Muscle of arm (tissue), 12 donors: Measurements from ENCODE around the gene CECR2. TPM values are rescaled to one million over a fixed set of nuclear protein-coding genes. Genes with fewer than 3 reads are reported as not detected.
A peak's percentile ranks its signal among the peaks of the same experiment; 100 is the strongest.

Experiments used
- DNase-seq: peaks from one replicate; pipeline ENCODE4 v3.0.0-alpha.2; 2013
- polyA plus RNA-seq, 12 donors: library from polyadenylated mRNA; unstranded; fragments of 120-200 nt; gene quantifications; one replicate each; pipeline ENCODE4 v1.2.1, GENCODE V29; 2013; ENCODE audit not compliant: insufficient read length in 12 of 12

Gene CECR2
- polyA plus RNA-seq, 12 donors, result 11.0 to 27.9 (median 22.8) TPM; not detected in 1

GRCh38 chr22:17569971-17570511 lies 200.8 kb downstream of the CECR2 start:
- no peak for DNase-seq

GRCh38 chr22:17570851-17571631 lies 201.8 kb downstream of the CECR2 start:
- peak; percentile 59 for DNase-seq

- no peak for DNase-seq
These were observed 205.9 kb downstream of the CECR2 start for GRCh38 chr22:17575151-17575550.

- DNase-seq, result no peak
These were observed 206.4 kb downstream of the CECR2 start for GRCh38 chr22:17575681-17576080.

- DNase-seq, result no peak
These were observed 207.2 kb downstream of the CECR2 start for GRCh38 chr22:17576470-17576869.

GRCh38 chr22:17578136-17578754 lies 209.0 kb downstream of the CECR2 start:
- DNase-seq, result peak; percentile 56

- DNase-seq, result no peak
These were observed 210.3 kb downstream of the CECR2 start for GRCh38 chr22:17579535-17579981.

- no peak for DNase-seq
These were observed 211.3 kb downstream of the CECR2 start for GRCh38 chr22:17580441-17581031.

GRCh38 chr22:17581056-17581455 lies 211.8 kb downstream of the CECR2 start:
- no peak for DNase-seq

- DNase-seq, result no peak
These were observed 212.4 kb downstream of the CECR2 start for GRCh38 chr22:17581631-17582030.

GRCh38 chr22:17583151-17583550 lies 213.9 kb downstream of the CECR2 start:
- DNase-seq, result no peak

- no peak for DNase-seq
These were observed 217.7 kb downstream of the CECR2 start for GRCh38 chr22:17586831-17587440.

GRCh38 chr22:17587629-17588028 lies 218.4 kb downstream of the CECR2 start:
- DNase-seq, result no peak

GRCh38 chr22:17588606-17589005 lies 219.3 kb downstream of the CECR2 start:
- DNase-seq, result no peak

GRCh38 chr22:17589810-17590375 lies 220.6 kb downstream of the CECR2 start:
- DNase-seq, result no peak

- DNase-seq, result no peak
These were observed 221.3 kb downstream of the CECR2 start for GRCh38 chr22:17590586-17590985.

- DNase-seq, result no peak
These were observed 222.9 kb downstream of the CECR2 start for GRCh38 chr22:17592201-17592600.

- no peak for DNase-seq
These were observed 227.0 kb downstream of the CECR2 start for GRCh38 chr22:17596226-17596625.

- DNase-seq, result no peak
These were observed 228.0 kb downstream of the CECR2 start for GRCh38 chr22:17597217-17597616.

- DNase-seq, result no peak
These were observed 229.1 kb downstream of the CECR2 start for GRCh38 chr22:17598318-17598717.

GRCh38 chr22:17601031-17601430 lies 231.8 kb downstream of the CECR2 start:
- DNase-seq, result no peak

GRCh38 chr22:17603668-17604067 lies 234.4 kb downstream of the CECR2 start:
- DNase-seq, result no peak
